SH-SY5Y (cell line): Measurements from ENCODE around the gene CLEC12A.

Experiments
- GATA2 ChIP-seq: IDR thresholded peaks from 2 replicates; pipeline ENCODE4 v1.6.1; 2011; ENCODE audit warnings: mild to moderate bottlenecking, low read depth, low read length
- GATA3 ChIP-seq: IDR thresholded peaks from 2 replicates; pipeline ENCODE4 v1.6.1; 2011; ENCODE audit warnings: low read depth, mild to moderate bottlenecking, low read length, moderate library complexity

CLEC12A gene

DNA sequence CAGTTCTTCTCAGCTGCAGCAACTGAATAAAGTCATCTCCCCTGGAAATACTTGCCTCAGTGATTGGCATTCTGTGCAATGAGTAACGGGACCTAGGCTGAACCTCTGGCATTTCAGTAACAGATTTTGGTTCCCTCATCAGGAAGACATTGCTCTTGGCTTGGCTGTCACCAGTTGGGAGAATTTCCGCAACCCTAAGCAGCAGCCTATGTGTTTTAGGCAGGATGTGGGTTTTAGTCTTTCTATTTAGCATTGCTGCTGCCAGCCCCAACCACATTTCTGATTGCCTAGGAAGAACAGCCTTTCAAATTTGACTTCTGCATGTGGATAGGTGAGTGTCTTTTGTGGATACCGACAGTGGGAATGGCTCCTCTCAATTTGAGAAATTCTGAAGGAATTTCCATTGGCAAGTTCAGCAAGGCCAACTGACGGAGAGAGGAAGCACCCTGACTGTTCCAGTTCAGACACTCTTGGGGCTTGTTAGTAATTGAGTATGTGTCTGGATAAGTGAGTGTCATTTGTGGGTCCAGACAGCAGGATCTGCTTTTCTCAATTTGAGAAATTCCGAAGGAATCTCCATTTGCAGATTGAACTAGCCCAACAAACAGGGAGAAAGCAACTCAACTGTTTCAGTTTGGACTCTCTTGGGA, 20.1 kb upstream of the CLEC12A start:
- TF ChIP-seq GATA2 (no peak), GATA3 (no peak)

DNA sequence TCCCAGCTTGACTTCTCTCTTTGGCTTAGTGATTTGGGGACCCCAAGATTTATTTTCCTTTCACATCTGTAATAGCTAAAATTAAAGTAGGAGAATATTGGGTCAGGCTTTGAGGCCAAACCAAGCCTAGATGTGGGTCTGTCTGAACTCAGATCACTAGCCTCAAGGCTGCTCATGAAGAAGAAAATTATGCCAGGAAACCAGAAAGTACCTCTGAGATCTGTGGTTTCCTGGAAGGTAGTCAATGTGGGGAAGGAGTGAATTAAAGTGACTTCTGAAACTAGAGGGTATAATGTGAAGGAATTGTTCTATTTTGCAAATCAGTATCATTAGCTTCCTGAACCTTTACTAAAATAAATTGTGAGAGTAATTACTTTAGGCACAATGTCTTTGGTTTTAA, 13.4 kb upstream of the CLEC12A start:
- TF ChIP-seq GATA3, result no peak
- no peak for TF ChIP-seq GATA2

GRCh38 chr12:9960590-9960989, 10.6 kb upstream of the CLEC12A start:
- TF ChIP-seq GATA3 (no peak), GATA2 (no peak)

GRCh38 chr12:9961106-9961505, 10.1 kb upstream of the CLEC12A start:
- TF ChIP-seq GATA2, result no peak
- no peak for TF ChIP-seq GATA3

GRCh38 chr12:9961901-9962300, 9.3 kb upstream of the CLEC12A start:
- TF ChIP-seq GATA3, result no peak
- no peak for TF ChIP-seq GATA2

DNA sequence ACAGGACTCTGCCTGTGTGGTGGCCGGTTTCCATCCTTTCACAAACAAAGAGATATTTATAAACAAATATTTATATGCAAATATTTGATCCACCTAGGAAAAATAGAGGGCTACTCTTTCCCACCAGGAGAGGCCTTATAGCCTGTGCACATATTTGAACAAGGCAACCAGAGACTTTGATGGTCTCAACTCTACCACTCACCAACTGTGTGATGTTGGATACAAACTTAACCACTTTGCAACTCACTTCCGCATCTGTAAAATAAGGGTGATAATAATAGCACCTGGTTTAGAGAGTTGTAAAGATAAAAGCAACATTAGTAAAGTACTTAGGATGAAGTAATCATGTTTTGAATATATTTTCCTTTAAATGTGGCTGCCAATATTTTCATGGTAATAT, 1.5 kb upstream of the CLEC12A start:
- TF ChIP-seq GATA2 (no peak), GATA3 (no peak)

DNA sequence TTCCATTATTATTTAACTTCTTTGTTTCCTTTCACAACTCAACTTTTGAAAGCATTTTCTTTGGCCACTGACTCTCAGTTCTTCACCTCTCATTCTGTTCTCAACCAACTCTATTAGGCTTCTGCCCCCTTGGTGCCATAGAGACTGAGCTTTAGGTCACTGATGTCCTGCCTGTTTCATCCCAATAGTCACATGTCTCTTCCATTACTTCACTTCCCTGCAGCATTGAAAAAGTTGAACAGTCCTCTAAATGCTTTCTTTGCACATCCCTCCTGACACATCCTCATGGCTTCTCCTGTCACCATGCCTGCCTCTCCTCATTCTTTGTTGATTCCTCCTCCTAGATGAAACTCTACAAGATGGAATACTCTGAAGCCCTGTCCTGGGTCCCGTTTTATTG, 2.7 kb downstream of the CLEC12A start:
- TF ChIP-seq GATA2, result no peak
- no peak for TF ChIP-seq GATA3

DNA sequence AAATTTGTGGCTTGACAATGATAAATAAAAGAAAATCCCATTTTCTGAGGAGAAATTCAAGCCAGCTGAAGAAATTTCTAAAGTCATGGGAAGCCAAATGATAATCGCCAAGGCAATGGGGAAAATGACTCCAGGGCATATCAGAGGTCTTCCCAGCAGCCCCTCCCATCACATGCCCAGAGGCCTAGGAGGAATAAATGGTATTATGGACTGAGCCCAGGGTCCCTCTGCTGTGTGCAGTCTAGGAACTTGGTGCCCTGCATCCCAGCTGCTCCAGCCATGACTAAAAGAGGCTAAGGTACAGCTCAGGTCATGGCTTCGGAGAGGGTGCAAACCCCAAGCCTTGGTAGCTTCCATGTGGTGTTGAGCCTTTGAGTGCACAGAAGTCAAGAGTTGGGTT, 4.4 kb downstream of the CLEC12A start:
- TF ChIP-seq GATA3 (no peak), GATA2 (no peak)

DNA sequence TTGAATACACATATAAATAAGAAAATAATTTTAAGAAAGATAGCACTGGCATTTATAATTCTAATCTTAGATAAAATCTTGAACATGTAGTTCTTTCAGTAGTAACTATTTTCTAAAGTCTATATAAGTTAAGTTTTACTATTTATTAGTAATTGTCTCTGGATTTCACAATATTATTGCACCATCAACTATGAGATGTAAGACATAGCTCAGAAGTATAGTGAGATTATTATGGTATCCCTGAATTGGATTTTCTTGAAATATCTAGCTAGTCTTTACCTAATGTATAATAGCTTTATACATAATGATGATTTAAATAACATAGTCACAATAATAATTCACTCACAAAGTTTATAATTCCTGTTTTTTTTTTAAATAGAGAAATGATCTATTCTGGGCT, 6.7 kb downstream of the CLEC12A start:
- TF ChIP-seq GATA3 (no peak), GATA2 (no peak)

- no peak for TF ChIP-seq GATA3
Measured at GRCh38 chr12:9980126-9980525, 8.9 kb downstream of the CLEC12A start.

GRCh38 chr12:9991876-9992275, 20.7 kb downstream of the CLEC12A start:
- TF ChIP-seq GATA2, result no peak
- no peak for TF ChIP-seq GATA3

DNA sequence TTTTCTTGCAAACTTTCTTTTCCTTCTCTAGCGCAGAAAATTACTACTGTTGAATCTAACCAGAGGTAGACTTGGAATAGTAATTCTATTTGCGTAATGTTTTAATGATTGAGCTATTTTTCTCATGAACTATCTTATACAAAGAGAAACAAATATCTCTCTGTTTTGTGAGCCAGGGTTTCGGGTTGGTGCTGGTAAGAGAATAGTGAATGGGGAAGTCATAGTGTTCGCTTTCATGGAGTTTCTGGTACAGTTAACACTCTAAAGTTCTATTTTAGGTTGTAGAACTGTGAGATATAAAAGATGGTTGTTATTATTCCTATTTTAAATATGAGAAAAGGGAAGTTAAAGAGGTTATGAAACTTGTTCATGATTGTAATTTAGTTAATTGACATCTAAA, 21.1 kb downstream of the CLEC12A start:
- TF ChIP-seq GATA3 (no peak), GATA2 (no peak)

DNA sequence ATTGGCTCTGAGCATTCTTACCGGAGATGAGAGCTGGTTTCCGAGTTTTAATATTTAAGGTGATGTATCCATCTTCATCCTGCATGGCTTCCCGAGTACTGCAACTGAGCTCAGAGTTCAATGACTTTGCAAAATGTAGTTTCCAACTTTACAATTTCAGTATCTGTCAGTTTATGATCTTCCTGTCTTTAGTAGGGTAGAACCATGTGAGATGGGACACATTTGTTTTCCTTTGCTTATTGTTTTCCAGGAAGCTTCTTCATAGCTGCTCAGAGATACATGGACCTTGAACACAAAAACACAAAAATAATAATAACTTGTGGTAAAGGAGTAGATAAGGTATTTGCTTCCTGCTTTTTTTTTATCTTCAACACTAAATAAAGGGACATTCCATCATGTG, 27.8 kb downstream of the CLEC12A start, which contains the start of gene CLEC1B:
Gene CLEC1B (minus strand): TSS at position 106 of the 400 bp plus-strand sequence. CDS start 21 bp downstream, at position 85.
- no peak for TF ChIP-seq GATA3

GRCh38 chr12:10001171-10001776, 30.1 kb downstream of the CLEC12A start:
- no peak for TF ChIP-seq GATA3

GRCh38 chr12:10012630-10013330, 41.6 kb downstream of the CLEC12A start:
- TF ChIP-seq GATA2 (no peak), GATA3 (no peak)

- TF ChIP-seq GATA3 (no peak), GATA2 (no peak)
Measured at GRCh38 chr12:10015450-10015849, 44.2 kb downstream of the CLEC12A start.
